Effector memory CD4-positive, alpha-beta T cell (primary cell): Measurements from ENCODE around the gene FZD1.

ENCODE experiments used
- DNase-seq, 3 donors: peaks; one replicate each; pipeline ENCODE4 v3.0.0-alpha.2; 2020
- H3K27ac ChIP-seq: 2 replicates; pipeline ENCODE4 v1.7.0; 2013; ENCODE audit warnings: mild to moderate bottlenecking, low read length, moderate library complexity; ENCODE audit not compliant: insufficient read depth, poor library complexity, severe bottlenecking
- H3K27me3 ChIP-seq: replicated peaks from 2 replicates; pipeline ENCODE4 v1.7.0; 2013; ENCODE audit warnings: mild to moderate bottlenecking, low read length; ENCODE audit not compliant: insufficient read depth, control insufficient read depth, poor library complexity, severe bottlenecking
- H3K36me3 ChIP-seq: 2 replicates; pipeline ENCODE4 v1.7.0; 2013; ENCODE audit warnings: mild to moderate bottlenecking, low read length, moderate library complexity; ENCODE audit not compliant: control insufficient read depth, insufficient read depth
- H3K4me1 ChIP-seq: 2 replicates; pipeline ENCODE4 v1.7.0; 2013; ENCODE audit warnings: low read length, mild to moderate bottlenecking; ENCODE audit not compliant: control insufficient read depth, insufficient read depth, poor library complexity, severe bottlenecking
- H3K4me3 ChIP-seq: 2 replicates; pipeline ENCODE4 v1.7.0; 2013; ENCODE audit warnings: low read length, low read depth, mild to moderate bottlenecking; ENCODE audit not compliant: insufficient read depth, poor library complexity, severe bottlenecking
- H3K9me3 ChIP-seq: 2 replicates; pipeline ENCODE4 v1.7.0; 2013; ENCODE audit warnings: mild to moderate bottlenecking, low read length, moderate library complexity; ENCODE audit not compliant: control insufficient read depth

Gene FZD1

DNA sequence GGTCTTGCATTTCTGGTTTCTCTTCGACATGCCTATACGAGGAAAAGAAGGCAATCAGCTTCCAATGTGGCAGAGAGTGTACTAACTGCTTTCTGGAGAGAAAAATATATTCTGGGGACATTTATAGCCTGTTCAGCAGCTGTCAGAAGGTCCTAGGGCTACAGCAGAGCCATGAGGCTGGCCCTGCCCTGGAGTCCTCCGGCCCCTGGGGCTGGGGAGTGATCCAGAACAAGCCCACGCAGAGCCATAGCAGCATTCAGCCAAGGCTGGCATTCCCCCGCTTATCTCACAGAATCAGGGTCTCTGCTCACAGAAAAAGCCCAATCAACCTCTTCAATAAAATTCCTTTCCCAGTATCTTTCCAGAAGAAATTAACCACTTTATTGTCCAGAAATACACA, 48.9 kb downstream of the FZD1 start:
- H3K27me3 ChIP-seq = no peaks in the 10 kb centered on the region
- no peaks in the 10 kb centered on the region for H3K4me1 ChIP-seq
- H3K9me3 ChIP-seq = no peaks in the 10 kb centered on the region
- no peak overlapping the region for H3K27ac ChIP-seq
- H3K4me3 ChIP-seq = no peak overlapping the region
- DNase-seq = no peak
- H3K36me3 ChIP-seq = no peaks in the 10 kb centered on the region

DNA sequence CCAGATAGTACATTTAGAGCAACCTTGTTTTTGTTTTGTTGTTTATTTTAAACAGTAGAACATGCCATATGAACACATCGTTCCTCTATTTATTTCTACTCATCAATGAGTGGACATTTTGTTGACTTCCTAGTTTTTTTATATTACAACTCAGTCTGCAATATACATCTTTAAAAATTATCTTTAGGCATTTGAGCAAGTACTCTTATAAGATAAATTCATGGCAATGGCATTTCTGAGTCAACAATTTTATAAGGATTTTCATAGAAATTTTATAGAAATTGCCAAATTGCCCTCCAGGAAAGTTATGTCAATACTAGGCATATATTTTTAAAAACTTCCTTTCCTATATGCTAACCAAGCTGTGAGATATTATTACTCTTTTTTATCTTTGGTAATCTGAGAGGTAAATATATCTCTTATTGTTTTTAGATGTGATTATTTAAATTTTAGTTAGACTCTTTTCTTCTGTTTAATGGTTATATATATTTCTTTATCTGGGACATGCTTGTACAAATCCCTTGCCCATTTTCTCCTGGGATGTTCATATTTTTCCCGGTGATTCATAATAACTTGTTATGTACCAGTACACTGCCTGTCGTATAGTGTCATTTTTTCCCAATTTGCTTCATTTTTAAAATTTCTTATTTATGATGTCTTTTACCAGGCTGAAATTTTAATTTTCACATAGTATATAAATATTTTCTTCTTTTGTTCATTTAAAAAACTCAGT, 50.5 kb downstream of the FZD1 start:
- no peak overlapping the region for H3K4me3 ChIP-seq
- no peaks in the 10 kb centered on the region for H3K27me3 ChIP-seq
- H3K4me1 ChIP-seq = no peaks in the 10 kb centered on the region
- no peak overlapping the region for H3K27ac ChIP-seq
- no peaks in the 10 kb centered on the region for H3K36me3 ChIP-seq
- H3K9me3 ChIP-seq = no peaks in the 10 kb centered on the region
- DNase-seq = no peak

DNA sequence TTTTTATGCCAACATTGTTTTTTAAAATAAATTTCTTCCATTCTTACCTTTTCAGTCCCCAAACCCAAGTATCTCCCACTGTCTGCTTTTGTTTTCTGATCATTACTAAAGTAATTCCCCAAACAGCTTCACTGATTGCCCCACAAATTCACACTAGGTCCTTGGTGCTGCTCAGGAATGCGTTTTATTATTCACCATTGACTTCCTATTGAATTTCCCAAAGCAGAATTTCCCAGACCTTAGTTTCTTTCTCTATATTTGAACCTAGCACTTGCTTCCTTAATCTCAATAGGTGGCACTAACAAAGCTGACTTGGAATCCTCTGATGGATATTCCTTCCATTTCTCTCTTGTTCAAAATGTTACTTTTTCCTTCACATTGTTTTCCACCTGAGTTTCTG, 52.2 kb downstream of the FZD1 start:
- Histone ChIP-seq H3K4me3 (no peak overlapping the region), H3K27me3 (no peaks in the 10 kb centered on the region), H3K4me1 (no peaks in the 10 kb centered on the region), H3K9me3 (no peaks in the 10 kb centered on the region), H3K36me3 (no peaks in the 10 kb centered on the region), H3K27ac (no peak overlapping the region)
- no peak for DNase-seq

DNA sequence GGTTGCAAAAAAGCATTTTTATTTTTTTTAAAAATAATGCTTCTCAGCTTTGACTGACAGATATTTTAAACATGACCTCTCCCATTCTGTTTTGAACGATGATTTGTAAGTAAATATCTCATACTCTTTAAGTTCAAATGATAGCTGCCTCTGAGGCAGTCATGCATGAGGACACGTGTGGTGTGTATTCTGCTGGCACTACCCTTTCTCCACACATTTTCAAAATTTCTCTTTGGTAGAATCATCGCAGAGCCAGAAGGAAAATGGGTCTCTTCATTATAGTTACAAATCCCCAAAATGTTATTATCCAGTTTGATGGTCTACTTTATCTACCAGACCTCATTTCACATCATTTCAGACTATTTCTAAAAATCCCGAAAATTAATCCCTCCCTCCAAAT, 55.1 kb downstream of the FZD1 start:
- H3K36me3 ChIP-seq = no peaks in the 10 kb centered on the region
- H3K9me3 ChIP-seq = no peaks in the 10 kb centered on the region
- H3K27me3 ChIP-seq = no peaks in the 10 kb centered on the region
- H3K4me1 ChIP-seq = no peaks in the 10 kb centered on the region
- H3K27ac ChIP-seq = no peak overlapping the region
- H3K4me3 ChIP-seq = no peak overlapping the region
- DNase-seq = no peak

DNA sequence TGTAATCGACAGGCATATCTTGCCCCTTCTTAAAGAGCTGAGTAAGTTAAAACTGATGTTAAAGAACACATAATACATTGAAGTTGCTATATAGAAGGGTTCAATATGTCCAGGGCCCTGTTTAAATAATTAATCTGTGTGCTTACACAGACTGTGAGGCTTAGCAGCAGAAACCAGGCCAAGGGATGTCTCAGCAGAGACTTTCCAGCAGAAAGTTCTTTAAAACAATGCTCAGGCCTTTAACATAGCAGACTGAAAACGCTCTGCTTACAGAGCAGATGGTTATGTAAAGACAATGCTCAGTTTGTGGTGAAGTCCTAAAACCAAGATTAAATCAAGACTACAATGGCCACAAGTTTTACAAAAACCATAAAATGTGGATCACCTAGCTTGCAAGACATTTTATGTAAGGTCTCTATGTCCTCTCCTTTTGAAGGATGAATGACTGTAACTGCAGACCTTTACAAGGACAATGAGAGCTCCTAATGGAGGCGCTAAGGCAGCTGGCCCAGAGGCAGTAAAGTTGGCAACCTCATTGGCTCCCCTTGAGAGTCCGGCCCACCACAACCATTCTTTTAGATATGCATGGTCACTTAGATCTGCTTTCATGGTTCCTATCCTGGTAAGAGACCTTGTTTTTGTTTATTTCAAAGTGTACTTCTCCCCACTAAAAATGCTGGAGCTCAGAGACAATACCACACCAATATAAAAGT, 56.3 kb downstream of the FZD1 start:
- H3K27ac ChIP-seq = no peak overlapping the region
- DNase-seq = no peak
- H3K4me1 ChIP-seq = no peaks in the 10 kb centered on the region
- H3K27me3 ChIP-seq = no peaks in the 10 kb centered on the region
- H3K9me3 ChIP-seq = no peaks in the 10 kb centered on the region
- H3K4me3 ChIP-seq = no peak overlapping the region
- H3K36me3 ChIP-seq = no peaks in the 10 kb centered on the region
